B cell (primary cell): Measurements from ENCODE around the gene ALPL. TPM values are rescaled to one million over a fixed set of nuclear protein-coding genes. Genes with fewer than 3 reads are reported as not detected.

Source experiments
- ATAC-seq: fragments of 200-7000 bp; cut with Tn5 transposase; one replicate; pipeline ENCODE4 v1.10.0; 2021; ENCODE audit warnings: low read depth, mild to moderate bottlenecking, moderate number of reproducible peaks, moderate library complexity
- CTCF ChIA-PET: fragments of 350-600 bp; sonication (Branson Sonifier 250); formaldehyde crosslinking; loops from one replicate; lab custom pipeline; 2021; ENCODE audit warnings: antibody characterized with exemption, inconsistent platforms; lab: Charles Lee
- POLR2A ChIA-PET: fragments of 350-600 bp; sonication (Branson Sonifier 250); formaldehyde crosslinking; loops from one replicate; lab custom pipeline; 2021; ENCODE audit warnings: antibody characterized with exemption; lab: Charles Lee
- DNase-seq: peaks from one replicate; pipeline ENCODE4 v3.0.0; 2013
- H2AFZ ChIP-seq: 2 replicates; pipeline ENCODE4 v1.6.1; 2012; ENCODE audit warnings: mild to moderate bottlenecking, low read depth, low read length; ENCODE audit not compliant: insufficient read depth, poor library complexity, severe bottlenecking
- H3K27ac ChIP-seq, 2 donors: 1 replicate in 1 of 2; 2 replicates in 1 of 2; pipeline ENCODE4 v1.5.1; 2012 to 2013; ENCODE audit warnings: low read length in 2 of 2, mild to moderate bottlenecking in 2 of 2, moderate library complexity in 1 of 2
- H3K27me3 ChIP-seq, 4 experiments: fragments of 200-600 bp in 1 of 4; sonication (generic) in 1 of 4; replicated peaks in 1 of 4; 1 replicate in 2 of 4; 2 replicates in 2 of 4; pipeline versions ENCODE4 v1.6.1 to v1.7.0; 2013 to 2016; ENCODE audit warnings: low read length in 3 of 4, mild to moderate bottlenecking in 2 of 4, mixed read lengths in 1 of 4, moderate library complexity in 1 of 4; ENCODE audit not compliant: insufficient read depth in 4 of 4, control insufficient read depth in 3 of 4; ENCODE audit errors: control extremely low read depth in 1 of 4
- H3K36me3 ChIP-seq, 2 experiments: replicated peaks in 1 of 2; 1 replicate in 1 of 2; 2 replicates in 1 of 2; pipeline versions ENCODE4 v1.6.1 to v1.7.1; 2013; ENCODE audit warnings: low read length in 1 of 2; ENCODE audit not compliant: insufficient read depth in 2 of 2, control insufficient read depth in 1 of 2; ENCODE audit errors: control extremely low read depth in 1 of 2, extremely low read depth in 1 of 2
- H3K4me1 ChIP-seq, 2 donors: fragments of 200-600 bp in 1 of 2; sonication (generic) in 1 of 2; 1 replicate in 1 of 2; 2 replicates in 1 of 2; pipeline versions ENCODE4 v1.5.1 to v1.6.1; 2013 to 2017; ENCODE audit warnings: low read length in 2 of 2; ENCODE audit not compliant: control insufficient read depth in 2 of 2, insufficient read depth in 2 of 2
- H3K4me2 ChIP-seq: replicated peaks from 2 replicates; pipeline ENCODE3; 2012; ENCODE audit warnings: mild to moderate bottlenecking, low read depth, low read length; ENCODE audit not compliant: poor library complexity, severe bottlenecking
- H3K4me3 ChIP-seq, 5 experiments: fragments of 200-600 bp in 1 of 5; sonication (generic) in 1 of 5; 1 replicate in 3 of 5; 2 replicates in 2 of 5; pipeline versions ENCODE4 v1.5.1 to v1.7.0; 2011 to 2016; ENCODE audit warnings: low read length in 4 of 5, mild to moderate bottlenecking in 4 of 5, low read depth in 2 of 5, control low read depth in 1 of 5, moderate library complexity in 1 of 5; ENCODE audit not compliant: insufficient read depth in 1 of 5; ENCODE audit errors: control extremely low read depth in 1 of 5, extremely low read depth in 1 of 5
- H3K79me2 ChIP-seq: fragments of 200-600 bp; sonication (generic); one replicate; pipeline ENCODE4 v1.6.0; 2016; ENCODE audit warnings: low read length; ENCODE audit not compliant: control insufficient read depth, insufficient read depth
- H3K9ac ChIP-seq: fragments of 200-600 bp; sonication (generic); 2 replicates; pipeline ENCODE4 v1.6.1; 2017; ENCODE audit warnings: mild to moderate bottlenecking, low read length, moderate library complexity
- H3K9me3 ChIP-seq, 3 donors: one replicate each; pipeline versions ENCODE4 v1.6.1 to v1.7.1; 2013; ENCODE audit warnings: low read length in 2 of 3; ENCODE audit not compliant: control insufficient read depth in 2 of 3, insufficient read depth in 1 of 3; ENCODE audit errors: control extremely low read depth in 1 of 3
- H4K20me1 ChIP-seq: 2 replicates; pipeline ENCODE4 v1.6.0; 2012; ENCODE audit warnings: mild to moderate bottlenecking, low read length; ENCODE audit not compliant: insufficient read depth, control insufficient read depth, poor library complexity, severe bottlenecking
- H3K27ac Mint-ChIP-seq: one replicate; pipeline ENCODE4 v1.8.0; 2021; ENCODE audit warnings: mixed read lengths
- H3K27me3 Mint-ChIP-seq: one replicate; pipeline ENCODE4 v1.8.0; 2021; ENCODE audit warnings: mixed read lengths
- H3K4me1 Mint-ChIP-seq: one replicate; pipeline ENCODE4 v1.8.0; 2021; ENCODE audit warnings: mixed read lengths
- H3K4me3 Mint-ChIP-seq: one replicate; pipeline ENCODE4 v1.8.0; 2021; ENCODE audit warnings: mixed read lengths
- H3K9me3 Mint-ChIP-seq: one replicate; pipeline ENCODE4 v1.8.0; 2022; ENCODE audit warnings: mixed read lengths; ENCODE audit not compliant: insufficient read depth
- CTCF ChIP-seq: fragments of 200-600 bp; IDR thresholded peaks from one replicate; pipeline ENCODE4 v1.8.0; 2022; ENCODE audit warnings: antibody characterized with exemption, mild to moderate bottlenecking
- EZH2 ChIP-seq: IDR thresholded peaks from 2 replicates; pipeline ENCODE4 v1.6.1; 2012; ENCODE audit warnings: borderline replicate concordance, low read depth, mild to moderate bottlenecking, moderate library complexity, low read length; ENCODE audit not compliant: insufficient read depth, poor library complexity, severe bottlenecking
- WGBS: methylation state at CpG from one replicate; pipeline ENCODE4 v1.1.5; 2013; ENCODE audit warnings: missing lambda C conversion rate; ENCODE audit not compliant: insufficient coverage; 5-methylcytosine and 5-hydroxymethylcytosine counted together
- intact Hi-C: fragments of 100-400 bp; cut with micrococcal nuclease; formaldehyde crosslinking; loops from one replicate; pipeline ENCODE4 v1.10.0; 2022
- polyA plus RNA-seq: library from polyadenylated mRNA; depleted of rRNA; stranded (reverse); fragments of >200 nt; gene quantifications from 2 replicates; pipeline ENCODE4 v1.2.3, GENCODE V29; 2012
- total RNA-seq, 2 donors: library from RNA; stranded (reverse); fragments of 120-200 nt in 1 of 2; gene quantifications; 1 replicate in 1 of 2; 2 replicates in 1 of 2; pipeline versions ENCODE4 v1.2.3 to v1.2.4, GENCODE V29; 2013 to 2022

The ALPL gene
- total and polyA plus RNA-seq, 2 donors (not counting 1 experiment from before 2014, with no cell fraction given): 1.6 to 12.2 TPM

GRCh38 chr1:21576031-21576797, 67.0 kb downstream of the ALPL start:
- no peaks in the 10 kb centered on the region for H3K4me1 ChIP-seq
- DNase-seq (no peak), ATAC-seq (no peak)
- peaks cover 0 to 20% (median 6%) of the 10 kb centered on the region in 4 experiments for H3K27me3 ChIP-seq
- H3K27ac Mint-ChIP-seq: no peak overlapping the region
- no peaks in the 10 kb centered on the region for H3K36me3 ChIP-seq
- TF ChIP-seq EZH2 (no peak), CTCF (no peak)
- H3K4me2 ChIP-seq: no peak overlapping the region
- H4K20me1 ChIP-seq: no peaks in the 10 kb centered on the region
- peaks cover 9% of the 10 kb centered on the region for H3K27me3 Mint-ChIP-seq
- ChIA-PET POLR2A (no interaction called here), CTCF (interaction anchor here (1.2 kb wide), 1 partner anchor 11 kb away, joined by 3 read pairs; no protein-coding TSS in a partner anchor)
- no peaks in the 10 kb centered on the region for H3K79me2 ChIP-seq
- peaks cover 0 to 7% (median 0%) of the 10 kb centered on the region in 3 donors for H3K9me3 ChIP-seq
- H3K4me3 Mint-ChIP-seq: no peak overlapping the region
- H3K9ac ChIP-seq: no peak overlapping the region
- no peak overlapping the region for H3K4me3 ChIP-seq
- H3K9me3 Mint-ChIP-seq: no peaks in the 10 kb centered on the region
- 97% methylated on average over 7 of the region's 7 CpGs for WGBS
- no peak overlapping the region for H2AFZ ChIP-seq
- intact Hi-C loops: no loop called here
- H3K4me1 Mint-ChIP-seq: peaks cover 1% of the 10 kb centered on the region
- H3K27ac ChIP-seq: no peak overlapping the region

- Histone ChIP-seq H3K27me3 (peaks cover 0 to 20% (median 6%) of the 10 kb centered on the region in 4 experiments), H3K4me1 (no peaks in the 10 kb centered on the region), H3K9ac (no peak overlapping the region), H3K27ac (no peak overlapping the region), H3K9me3 (peaks cover 0 to 7% (median 0%) of the 10 kb centered on the region in 3 donors), H4K20me1 (no peaks in the 10 kb centered on the region), H3K4me3 (no peak overlapping the region), H3K79me2 (no peaks in the 10 kb centered on the region), H2AFZ (no peak overlapping the region), H3K36me3 (no peaks in the 10 kb centered on the region), H3K4me2 (no peak overlapping the region)
- Mint-ChIP-seq H3K4me3 (no peak overlapping the region), H3K27me3 (peaks cover 9% of the 10 kb centered on the region), H3K9me3 (no peaks in the 10 kb centered on the region), H3K4me1 (peaks cover 1% of the 10 kb centered on the region), H3K27ac (no peak overlapping the region)
- ChIA-PET POLR2A (no interaction called here), CTCF (interaction anchor here (1.2 kb wide), 1 partner anchor 12 kb away, joined by 3 read pairs; no protein-coding TSS in a partner anchor)
- no peak for DNase-seq
- 100% methylated on average over 1 of the region's 5 CpGs for WGBS
- no peak for ATAC-seq
- TF ChIP-seq EZH2 (no peak), CTCF (no peak)
- intact Hi-C loops: no loop called here
These were observed 67.6 kb downstream of the ALPL start for GRCh38 chr1:21576798-21577187.
